Activated T-helper 9 cell treated with anti-CD3 and anti-CD28 coated beads, Interleukin-2, amount 50 U/mL, for 16 hours (primary cell): ENCODE measurements around the gene NIBAN1.
"Not testable (repeated sequence)": the region's sequence is repeated elsewhere in the genome, so short reads cannot be mapped to it uniquely, and the experiment has no call there.

ENCODE experiments used
- DNase-seq: peaks from one replicate; pipeline ENCODE4 v3.0.0-alpha.2; 2020; ENCODE audit warnings: low read depth

The NIBAN1 gene, protein sequence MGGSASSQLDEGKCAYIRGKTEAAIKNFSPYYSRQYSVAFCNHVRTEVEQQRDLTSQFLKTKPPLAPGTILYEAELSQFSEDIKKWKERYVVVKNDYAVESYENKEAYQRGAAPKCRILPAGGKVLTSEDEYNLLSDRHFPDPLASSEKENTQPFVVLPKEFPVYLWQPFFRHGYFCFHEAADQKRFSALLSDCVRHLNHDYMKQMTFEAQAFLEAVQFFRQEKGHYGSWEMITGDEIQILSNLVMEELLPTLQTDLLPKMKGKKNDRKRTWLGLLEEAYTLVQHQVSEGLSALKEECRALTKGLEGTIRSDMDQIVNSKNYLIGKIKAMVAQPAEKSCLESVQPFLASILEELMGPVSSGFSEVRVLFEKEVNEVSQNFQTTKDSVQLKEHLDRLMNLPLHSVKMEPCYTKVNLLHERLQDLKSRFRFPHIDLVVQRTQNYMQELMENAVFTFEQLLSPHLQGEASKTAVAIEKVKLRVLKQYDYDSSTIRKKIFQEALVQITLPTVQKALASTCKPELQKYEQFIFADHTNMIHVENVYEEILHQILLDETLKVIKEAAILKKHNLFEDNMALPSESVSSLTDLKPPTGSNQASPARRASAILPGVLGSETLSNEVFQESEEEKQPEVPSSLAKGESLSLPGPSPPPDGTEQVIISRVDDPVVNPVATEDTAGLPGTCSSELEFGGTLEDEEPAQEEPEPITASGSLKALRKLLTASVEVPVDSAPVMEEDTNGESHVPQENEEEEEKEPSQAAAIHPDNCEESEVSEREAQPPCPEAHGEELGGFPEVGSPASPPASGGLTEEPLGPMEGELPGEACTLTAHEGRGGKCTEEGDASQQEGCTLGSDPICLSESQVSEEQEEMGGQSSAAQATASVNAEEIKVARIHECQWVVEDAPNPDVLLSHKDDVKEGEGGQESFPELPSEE

DNA sequence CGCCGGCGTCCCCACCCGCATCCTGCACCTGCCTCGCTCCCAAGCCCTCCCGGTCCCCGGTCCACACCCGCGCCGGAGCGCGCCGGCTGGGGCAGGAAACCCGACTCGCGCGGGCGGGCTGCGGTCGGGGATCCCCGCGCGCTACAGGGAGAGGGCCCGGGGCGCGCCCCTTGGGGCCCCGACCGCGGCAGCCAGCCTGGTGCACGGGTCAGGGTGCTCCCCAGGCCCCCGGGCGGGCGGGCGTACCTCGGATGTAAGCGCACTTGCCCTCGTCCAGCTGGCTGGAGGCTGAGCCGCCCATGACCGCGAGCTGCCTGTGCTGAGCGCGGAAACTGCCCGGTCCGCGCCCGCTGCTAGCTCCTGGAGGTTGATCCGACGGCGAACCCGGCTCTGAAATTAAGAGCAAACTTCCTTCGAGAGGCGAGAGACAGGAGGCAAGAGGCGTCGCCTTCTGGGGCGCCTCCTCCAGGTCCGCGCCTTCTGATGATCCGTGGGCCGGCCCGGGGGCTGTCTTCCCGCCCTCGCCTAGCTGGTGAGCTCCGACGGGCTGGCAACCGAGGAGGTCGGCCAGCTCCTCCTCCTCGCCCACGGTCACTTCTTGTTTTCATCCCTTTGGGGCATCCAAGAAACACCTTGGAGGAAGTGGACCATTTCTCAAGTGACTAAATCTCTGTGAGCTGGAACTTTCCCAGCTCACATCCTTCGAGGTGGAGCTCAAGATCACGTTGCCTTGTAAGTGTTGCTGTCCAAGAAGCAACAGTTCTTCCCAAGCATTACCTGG lies at the start of gene NIBAN1:
TSS of gene NIBAN1 (minus strand) at position 453 of the 781 bp plus-strand sequence. CDS start at position 301, 152 bp downstream.
- peak; percentile 65 for DNase-seq

DNA sequence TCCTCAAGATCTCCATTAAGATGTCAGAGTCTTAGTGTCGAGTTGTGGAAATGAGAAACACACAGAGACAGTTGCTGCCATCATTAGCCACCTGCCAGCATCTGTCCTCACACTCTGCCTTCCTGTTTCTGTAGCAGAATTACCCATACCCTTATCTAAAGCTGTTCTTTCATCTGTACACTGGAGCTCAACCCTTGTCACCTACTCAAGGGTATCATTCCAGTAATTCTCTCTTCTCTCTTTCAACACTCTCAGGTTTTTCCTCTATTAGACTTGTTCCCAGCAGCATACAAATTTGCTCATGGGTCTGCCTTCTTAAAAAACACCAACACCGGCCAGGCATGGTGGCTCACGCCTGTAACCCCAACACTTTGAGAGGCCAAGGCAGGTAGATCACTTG lies 43.7 kb upstream of the NIBAN1 start:
- DNase-seq: no peak

DNA sequence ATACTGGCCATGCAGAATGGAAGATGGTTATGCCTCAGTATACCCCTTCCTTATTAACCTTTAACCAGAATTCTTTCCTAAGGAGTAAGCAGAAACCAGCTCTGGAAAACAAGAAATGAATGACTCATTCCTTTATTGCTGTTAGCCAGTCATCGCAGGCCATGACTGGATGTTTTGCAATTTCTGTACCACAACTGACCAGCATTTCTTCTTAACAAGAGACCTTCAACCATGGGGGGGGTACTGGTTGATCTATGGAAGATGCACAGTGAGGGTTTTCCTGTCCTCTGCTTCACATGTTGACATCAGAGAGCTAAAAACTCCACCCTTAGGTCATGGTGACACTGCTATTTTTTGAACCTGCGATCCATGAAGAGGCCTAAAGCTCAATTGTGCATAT lies 43.0 kb upstream of the NIBAN1 start:
- DNase-seq: no peak

DNA sequence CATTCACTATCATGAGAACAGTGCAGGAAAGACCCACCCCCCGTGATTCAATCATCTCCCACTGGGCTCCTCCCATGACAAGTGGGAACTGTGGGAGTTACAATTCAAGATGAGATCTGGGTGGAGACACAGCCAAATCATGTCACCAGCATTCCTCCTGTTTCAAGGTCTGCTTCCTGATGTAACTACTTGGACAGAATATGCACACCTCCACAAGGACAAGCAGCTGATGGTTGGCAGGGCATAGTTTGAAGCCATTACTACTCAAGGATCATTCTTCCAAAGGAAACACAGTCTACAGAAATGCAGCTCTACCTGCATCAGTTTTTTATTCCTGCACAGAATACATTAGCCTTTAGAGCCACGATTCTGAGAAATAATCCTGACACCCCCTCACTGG lies 42.6 kb upstream of the NIBAN1 start:
- no peak for DNase-seq

DNA sequence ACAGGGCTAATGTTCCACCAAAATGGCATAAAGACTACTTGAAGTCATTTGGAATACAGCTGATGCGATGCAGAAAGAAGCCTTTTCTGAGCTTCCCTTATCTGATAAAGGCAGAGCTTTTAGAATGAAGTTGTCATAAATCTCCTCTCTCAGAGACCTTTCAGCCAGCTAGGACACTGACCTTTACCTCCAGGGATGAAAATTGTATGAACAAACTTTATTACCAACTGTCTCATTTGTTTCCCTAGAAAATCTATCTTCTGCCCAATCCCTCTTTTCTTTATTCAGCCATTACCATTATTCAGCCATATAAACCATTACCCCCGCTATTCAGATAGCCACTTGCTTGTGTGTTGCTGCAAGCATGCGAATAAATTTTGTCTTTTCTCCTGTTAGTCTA lies 41.3 kb upstream of the NIBAN1 start:
- no peak for DNase-seq

DNA sequence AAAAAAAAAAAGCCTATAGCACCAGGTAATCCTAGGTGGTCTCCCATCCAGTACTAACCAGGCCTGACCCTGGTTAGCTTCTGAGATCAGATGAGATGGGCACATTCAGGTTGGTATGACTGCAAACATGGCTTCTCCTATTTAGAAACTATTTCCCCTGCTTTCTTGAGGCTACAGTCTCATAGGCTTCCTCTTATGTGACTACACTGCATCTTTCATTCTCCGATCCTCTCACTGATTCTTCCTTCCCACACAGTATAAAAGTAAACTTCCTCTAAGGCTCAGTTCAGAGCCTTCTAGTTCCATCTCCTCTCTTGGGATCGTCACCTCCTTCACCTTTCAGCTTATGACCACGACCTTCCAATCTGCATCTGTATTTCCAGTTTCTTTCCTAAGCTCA lies 40.6 kb upstream of the NIBAN1 start:
- DNase-seq: no peak

DNA sequence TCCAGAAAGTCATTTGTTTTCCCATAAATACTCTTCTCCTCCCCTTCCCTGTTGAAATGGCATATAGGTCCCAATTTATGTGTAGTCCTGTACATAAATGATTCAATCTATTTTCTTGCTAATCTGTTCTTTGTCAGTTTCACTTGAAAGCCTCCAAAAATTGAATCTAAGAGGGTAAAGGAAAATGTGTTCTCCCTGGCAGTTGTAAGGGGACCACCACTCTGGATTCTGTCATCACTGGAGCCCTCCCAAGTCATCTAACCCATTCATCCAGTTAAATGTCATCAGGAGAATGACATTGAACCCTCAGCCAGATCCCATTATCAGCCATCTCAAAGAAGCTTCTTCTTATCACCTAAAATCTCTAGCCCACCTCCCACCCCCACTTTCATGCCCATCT lies 36.1 kb upstream of the NIBAN1 start:
- DNase-seq: no peak

DNA sequence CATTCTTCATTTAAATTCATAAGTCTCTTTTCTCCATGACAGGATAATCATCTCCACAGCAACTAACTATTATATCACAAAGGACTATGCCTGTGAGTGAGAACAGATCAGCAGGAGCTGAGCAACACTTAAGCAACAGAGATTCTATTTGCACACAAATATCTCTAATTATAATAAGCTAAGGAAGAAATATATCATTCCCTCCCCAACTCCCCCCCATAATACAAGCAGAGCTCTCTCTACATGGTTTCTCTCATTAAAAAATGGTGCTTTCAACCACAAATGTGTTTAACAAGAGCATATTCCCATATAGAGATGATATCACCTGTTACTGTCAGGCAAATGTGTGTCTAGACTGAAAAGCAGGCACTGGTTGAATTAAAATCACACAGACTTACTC lies 34.5 kb upstream of the NIBAN1 start:
- DNase-seq: no peak

DNA sequence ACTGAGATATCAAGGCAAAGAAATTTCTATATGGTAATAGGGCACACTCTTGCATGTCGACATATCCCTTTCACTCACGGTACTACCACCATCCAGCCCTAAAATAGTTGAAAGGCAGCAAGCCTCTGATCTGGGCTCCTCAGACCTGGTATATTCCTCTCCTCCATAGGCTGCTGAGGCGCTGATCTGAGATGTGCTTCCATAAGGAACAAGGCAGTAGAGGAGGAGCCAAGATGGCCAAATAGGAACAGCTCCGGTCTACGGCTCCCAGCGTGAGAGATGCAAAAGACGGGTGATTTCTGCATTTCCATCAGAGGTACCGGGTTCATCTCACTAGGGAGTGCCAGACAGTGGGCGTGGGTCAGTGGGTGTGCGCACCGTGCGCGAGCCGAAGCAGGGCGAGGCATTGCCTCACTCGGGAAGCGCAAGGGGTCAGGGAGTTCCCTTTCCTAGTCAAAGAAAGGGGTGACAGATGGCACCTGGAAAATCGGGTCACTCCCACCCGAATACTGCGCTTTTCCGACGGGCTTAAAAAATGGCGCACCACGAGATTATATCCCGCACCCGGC lies 27.1 kb upstream of the NIBAN1 start:
- not testable (repeated sequence) for DNase-seq

DNA sequence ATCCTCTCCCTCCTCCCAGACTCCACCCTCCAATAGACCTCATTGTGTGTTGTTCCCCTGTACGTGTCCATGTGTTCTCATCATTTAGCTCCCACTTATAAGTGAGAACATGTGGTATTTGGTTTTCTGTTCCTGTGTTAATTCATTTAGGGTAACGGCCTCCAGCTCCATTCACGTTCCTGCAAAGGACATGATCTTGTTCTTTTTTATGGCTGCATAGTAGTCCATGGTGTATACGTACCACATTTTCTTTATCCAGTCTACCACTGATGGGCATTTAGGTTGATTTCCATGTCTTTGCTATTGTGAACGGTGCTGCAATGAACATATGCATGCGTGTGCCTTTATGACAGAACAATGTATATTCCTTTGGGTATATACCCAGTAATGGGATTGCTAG lies 25.7 kb upstream of the NIBAN1 start:
- not testable (repeated sequence) for DNase-seq

DNA sequence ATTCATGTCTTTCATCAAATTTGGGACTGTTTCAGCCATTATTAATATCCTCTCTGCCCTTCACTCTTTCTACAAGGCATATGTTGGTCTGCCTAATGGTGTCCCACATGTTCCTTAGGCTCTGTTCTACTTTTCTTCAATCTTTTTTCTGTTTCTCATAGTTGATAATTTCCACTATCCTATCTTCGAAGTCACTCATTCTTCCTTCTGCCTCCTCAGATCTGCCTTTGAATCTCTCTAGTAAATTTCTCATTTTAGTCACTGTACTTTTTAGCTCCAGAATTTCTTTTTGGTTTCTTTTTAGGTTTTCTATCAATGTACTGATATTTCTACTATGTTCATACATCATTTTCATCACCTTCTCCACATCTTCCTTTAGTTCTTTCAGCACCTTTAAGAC lies 20.0 kb upstream of the NIBAN1 start:
- no peak for DNase-seq

DNA sequence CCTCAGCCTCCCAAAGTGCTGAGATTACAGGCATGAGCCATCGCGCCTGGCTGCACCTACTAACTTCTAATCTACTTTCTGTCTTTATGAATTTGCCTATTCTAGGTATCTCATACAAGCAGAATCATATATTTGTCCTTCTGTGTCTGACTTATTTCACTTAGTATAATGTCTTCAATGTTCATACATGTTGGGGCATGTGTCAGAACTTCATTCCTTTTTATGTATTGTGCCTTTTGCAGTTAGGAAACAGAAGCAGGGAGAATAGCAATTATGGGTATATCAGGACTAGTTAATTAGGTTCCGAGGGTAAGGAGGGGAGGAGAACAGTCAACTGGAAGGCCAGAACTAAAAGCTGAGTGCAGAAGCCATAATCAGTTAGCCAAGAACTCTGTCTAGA lies 18.0 kb upstream of the NIBAN1 start:
- DNase-seq: no peak

DNA sequence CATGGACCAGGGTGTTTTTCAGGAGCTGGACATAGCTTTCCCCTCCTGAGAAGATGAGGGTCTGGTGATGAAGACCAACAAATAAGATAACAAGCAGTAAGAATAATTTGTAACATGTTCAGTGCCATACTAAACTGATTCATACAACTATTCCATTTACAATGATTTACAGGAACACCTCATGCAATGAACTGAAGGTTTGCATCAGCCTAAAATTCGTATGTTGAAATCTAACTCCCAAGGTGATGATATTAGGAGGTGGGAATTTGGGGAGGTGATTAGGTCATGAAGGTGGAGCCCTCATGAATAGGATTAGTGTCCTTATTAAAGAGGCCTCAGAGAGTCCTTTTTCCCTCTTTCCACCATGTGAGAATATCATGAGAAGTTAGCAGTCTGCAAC lies 15.9 kb upstream of the NIBAN1 start:
- DNase-seq: no peak

DNA sequence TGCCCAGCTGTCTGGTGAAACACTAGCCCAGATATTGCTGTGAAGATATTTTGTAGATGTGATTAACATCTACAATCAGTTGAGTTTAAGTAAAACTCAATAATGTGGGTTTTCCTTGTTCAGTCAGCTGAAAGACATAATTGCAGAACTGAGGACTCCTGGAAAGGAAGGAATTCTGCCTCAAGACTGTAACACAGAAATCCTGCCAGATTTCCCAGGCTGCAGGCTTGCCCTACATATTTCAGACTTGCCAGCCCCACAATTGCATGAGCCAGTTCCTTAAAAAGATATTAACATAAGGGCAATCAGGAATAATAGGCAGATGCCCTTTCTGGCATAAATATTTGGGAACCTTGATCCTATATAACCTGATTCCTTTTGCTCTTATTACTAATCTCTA lies 14.2 kb upstream of the NIBAN1 start:
- DNase-seq: no peak

DNA sequence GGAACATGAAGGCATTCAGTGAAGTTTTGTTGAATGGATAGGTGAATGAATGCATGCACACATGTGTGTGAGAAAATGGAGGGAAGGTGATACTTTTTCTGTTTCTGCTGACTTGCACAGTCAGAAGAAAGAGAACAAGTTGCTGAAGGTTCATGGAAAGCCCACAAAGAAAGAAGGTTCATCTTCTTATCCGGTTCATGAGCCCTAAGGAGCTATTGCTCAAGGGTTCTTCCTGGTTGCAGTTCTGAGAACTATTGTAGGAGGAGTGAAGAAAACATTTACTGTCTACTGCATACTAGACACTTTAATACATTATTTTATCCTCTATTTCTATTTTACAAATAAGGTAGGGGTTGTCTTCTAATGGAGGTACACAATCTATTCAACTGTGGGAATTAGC lies 13.4 kb upstream of the NIBAN1 start:
- no peak for DNase-seq

DNA sequence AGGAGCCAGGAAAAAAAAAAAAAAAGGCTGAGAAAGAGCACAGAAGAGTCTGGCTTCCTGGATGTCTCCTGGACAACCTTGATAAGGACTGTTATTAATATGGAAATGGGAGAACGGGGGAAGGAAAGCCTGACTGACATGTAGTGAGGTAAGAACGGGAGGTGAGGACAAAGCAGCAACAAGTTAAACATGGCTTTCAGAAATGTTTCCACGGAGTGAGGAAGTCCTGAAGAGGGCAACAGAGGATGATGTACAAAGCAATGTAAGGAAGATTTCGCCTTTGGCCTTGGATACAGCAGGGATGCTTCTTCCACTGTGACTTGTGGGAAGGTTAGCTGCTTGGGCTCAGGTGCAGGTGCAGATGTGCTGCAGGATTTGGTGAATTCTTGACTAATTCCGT lies 11.9 kb upstream of the NIBAN1 start:
- DNase-seq: no peak

DNA sequence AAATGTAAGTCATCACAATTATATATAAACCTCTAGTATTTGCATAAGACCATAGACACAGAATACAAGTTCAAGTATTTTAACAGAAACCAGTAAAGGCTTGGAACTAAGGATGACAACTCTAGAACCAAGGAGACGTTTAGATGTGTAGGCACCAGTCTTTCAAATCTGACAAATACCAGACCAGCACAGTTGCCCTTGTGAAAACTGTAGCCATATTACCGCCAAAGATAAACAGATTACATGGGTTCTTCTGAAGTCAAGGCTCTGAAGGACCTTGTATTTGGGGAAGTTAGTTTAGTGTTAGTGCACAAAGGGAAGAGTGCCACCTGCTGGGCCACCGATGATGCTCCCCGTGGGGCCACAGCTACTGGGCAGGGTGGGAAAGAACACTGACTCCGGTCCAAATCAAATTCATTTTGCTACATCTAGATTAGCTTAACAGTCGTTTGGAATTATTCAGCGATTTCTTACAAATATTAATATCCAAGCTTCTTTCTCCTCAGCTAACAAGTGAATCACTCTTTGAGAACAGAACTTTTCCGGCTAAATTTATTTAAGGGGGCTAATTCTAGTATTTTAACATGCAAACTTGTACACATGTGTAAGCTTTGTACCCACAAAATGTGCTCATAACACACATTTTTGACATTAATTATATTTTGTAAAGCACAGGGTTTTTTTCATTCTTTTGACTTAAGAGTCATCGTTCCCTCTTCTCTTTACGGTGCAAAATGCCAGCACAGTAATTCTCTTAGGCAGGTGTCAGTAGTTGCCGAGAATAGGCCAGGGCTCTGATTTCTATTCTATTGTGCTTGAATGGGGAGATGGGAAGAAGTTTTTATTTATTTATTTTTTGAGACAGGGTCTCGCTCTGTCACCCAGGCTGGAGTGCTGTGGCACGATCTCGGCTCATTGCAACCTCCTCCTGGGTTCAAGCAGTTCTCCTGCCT lies 8.0 kb upstream of the NIBAN1 start:
- DNase-seq: peak; percentile 65

DNA sequence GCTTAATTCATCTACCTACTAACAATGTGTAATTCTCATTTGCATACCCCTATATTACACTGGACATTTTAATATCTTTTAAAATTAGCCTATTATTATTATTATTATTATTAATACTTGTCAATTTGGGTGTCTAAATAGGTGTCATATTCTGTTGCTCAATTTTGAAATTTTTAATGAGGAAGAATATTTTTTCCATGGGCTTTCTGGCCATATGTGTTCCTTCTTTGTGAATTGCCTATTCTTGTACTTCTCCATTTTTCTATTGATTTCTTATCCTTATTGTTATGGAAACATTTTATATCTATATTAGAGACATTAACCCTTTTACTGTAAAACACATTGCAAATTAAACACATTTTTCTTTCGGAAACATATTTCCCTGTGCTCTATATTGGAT lies 6.4 kb upstream of the NIBAN1 start:
- no peak for DNase-seq

DNA sequence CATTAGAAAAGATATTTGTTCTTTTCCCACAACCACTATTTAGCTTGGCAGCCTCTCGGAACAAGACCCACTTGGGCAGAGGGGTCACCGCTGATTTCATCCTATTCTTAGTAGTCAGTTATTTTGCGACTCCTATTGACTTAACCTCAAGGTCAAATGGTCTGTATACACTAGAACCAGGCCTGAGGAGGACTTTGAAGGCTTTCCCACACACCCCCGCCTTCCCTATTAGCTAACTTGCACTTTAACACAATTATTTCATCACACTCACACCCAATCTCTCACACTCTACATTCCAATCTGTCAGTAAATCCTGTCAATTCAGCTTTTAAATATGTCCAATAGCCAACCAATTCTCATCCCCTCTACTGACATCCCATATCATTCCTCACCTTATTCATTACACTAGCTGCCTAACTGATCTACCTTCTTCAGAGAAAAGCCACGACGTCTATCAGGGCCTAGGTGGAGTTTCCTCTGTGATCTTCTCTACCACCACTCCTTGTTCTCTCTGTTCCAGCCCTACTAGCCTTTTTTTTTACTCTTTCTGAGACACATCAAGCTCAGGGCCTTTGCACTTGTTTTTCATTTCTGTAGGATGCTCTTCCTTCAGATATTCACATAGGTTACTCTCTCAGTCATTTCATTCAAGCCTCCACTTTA lies 1.0 kb upstream of the NIBAN1 start:
- DNase-seq: no peak

DNA sequence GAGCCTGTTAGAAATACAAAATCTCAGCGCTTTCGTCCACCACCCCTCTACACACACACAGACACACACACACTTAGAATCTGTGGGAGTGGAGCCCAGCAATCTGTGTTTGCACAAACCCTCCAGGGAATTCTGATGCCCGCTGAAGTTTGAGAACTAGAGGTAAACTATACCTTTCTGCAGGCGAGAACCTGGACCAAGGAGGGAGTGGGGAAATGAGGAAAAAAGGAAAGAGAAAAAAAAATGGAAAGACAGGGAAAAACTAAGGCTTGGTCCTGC lies 468 bp upstream of the NIBAN1 start:
- no peak for DNase-seq
